DMS 273 (cell line): ENCODE results near the gene CD4.

Experiments
- DNase-seq: peaks from one replicate; lab custom pipeline; 2025; ENCODE audit not compliant: unreplicated experiment; lab: John Stamatoyannopoulos, UW

Gene CD4

GRCh38 chr12:6765048-6765633, 24.2 kb upstream of the CD4 start:
- DNase-seq, result peak; percentile 26

- DNase-seq, result peak; percentile 92
These were observed 23.4 kb upstream of the CD4 start, which contains the start of gene PTMS for GRCh38 chr12:6765634-6766581. PTMS (plus strand) TSS chr12:6766363; CDS start chr12:6766706, 343 bp downstream.

- DNase-seq, result peak; percentile 84
These were observed 22.5 kb upstream of the CD4 start for GRCh38 chr12:6766651-6767349.

GRCh38 chr12:6767353-6768319, 21.7 kb upstream of the CD4 start:
- DNase-seq, result peak; percentile 45

- DNase-seq, result peak; percentile 57
These were observed 20.9 kb upstream of the CD4 start for GRCh38 chr12:6768437-6768914.

GRCh38 chr12:6768990-6769389, 20.3 kb upstream of the CD4 start:
- peak; percentile 85 for DNase-seq

GRCh38 chr12:6769666-6770065, 19.7 kb upstream of the CD4 start:
- DNase-seq, result no peak

GRCh38 chr12:6770094-6770493, 19.2 kb upstream of the CD4 start:
- no peak for DNase-seq

GRCh38 chr12:6770600-6770999, 18.7 kb upstream of the CD4 start:
- no peak for DNase-seq

- DNase-seq, result no peak
These were observed 18.2 kb upstream of the CD4 start for GRCh38 chr12:6771091-6771495.

GRCh38 chr12:6771509-6772330, 17.6 kb upstream of the CD4 start:
- no peak for DNase-seq

- no peak for DNase-seq
These were observed 17.0 kb upstream of the CD4 start, which contains the start of gene LAG3 for GRCh38 chr12:6772331-6772695. LAG3 (plus strand) TSS chr12:6772520; CDS start chr12:6772853, 333 bp downstream.

- no peak for DNase-seq
These were observed 16.4 kb upstream of the CD4 start for GRCh38 chr12:6772726-6773589.

- DNase-seq, result no peak
These were observed 15.6 kb upstream of the CD4 start for GRCh38 chr12:6773590-6774351.

GRCh38 chr12:6774499-6775062, 14.7 kb upstream of the CD4 start:
- no peak for DNase-seq

- no peak for DNase-seq
These were observed 13.8 kb upstream of the CD4 start for GRCh38 chr12:6775185-6776174.
